Activated CD4-positive, alpha-beta T cell treated with anti-CD3 and anti-CD28 coated beads, Interleukin-2, amount 10 ng/mL, durations not matched to agents 24 days and 14 days (primary cell): ENCODE measurements around the gene TRIM66. TPM values are rescaled to one million over a fixed set of nuclear protein-coding genes. Genes with fewer than 3 reads are reported as not detected.
"Not testable (repeated sequence)": the region's sequence is repeated elsewhere in the genome, so short reads cannot be mapped to it uniquely, and the experiment has no call there.

Source experiments
- DNase-seq: peaks from one replicate; pipeline ENCODE4 v3.0.0; 2022
- H3K27ac Mint-ChIP-seq: one replicate; pipeline ENCODE4 v1.8.0; 2022; ENCODE audit warnings: mild to moderate bottlenecking, mixed read lengths
- H3K27me3 Mint-ChIP-seq: one replicate; pipeline ENCODE4 v1.8.0; 2022; ENCODE audit warnings: mixed read lengths
- H3K36me3 Mint-ChIP-seq: one replicate; pipeline ENCODE4 v1.8.0; 2022; ENCODE audit warnings: low read depth, mild to moderate bottlenecking, mixed read lengths
- H3K4me1 Mint-ChIP-seq: one replicate; pipeline ENCODE4 v1.8.0; 2021; ENCODE audit warnings: mixed read lengths
- H3K4me3 Mint-ChIP-seq: one replicate; pipeline ENCODE4 v1.8.0; 2022; ENCODE audit warnings: mild to moderate bottlenecking, moderate library complexity, mixed read lengths
- H3K9me3 Mint-ChIP-seq: one replicate; pipeline ENCODE4 v1.8.0; 2021; ENCODE audit warnings: mixed read lengths
- intact Hi-C: fragments of 100-400 bp; cut with micrococcal nuclease; formaldehyde crosslinking; loops from one replicate; pipeline ENCODE4 v1.15.1; 2023
- total RNA-seq: library from RNA; stranded (reverse); gene quantifications from 2 replicates; pipeline ENCODE4 v1.2.3, GENCODE V29; 2022

Gene TRIM66
- total RNA-seq, 1 donor from 2014 or later = 11.9 TPM

DNA sequence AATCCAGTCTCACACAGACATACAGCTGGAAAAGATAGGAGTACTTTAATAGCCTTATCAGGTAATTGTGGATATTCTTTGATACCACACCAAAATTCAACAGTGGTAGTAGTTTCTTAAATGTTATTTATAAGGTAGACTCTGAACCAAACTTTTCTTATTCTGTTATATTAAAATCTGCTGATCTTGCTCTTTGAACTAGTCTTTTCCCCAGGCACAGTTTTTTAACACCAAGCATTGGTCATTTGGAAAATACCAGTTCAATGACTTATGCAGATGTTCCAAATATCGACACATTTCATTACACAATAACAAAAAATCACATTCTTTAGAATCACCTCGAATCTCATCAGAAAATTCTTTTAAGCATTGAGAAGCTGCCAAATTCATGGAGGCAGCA is 7.6 kb downstream of the TRIM66 start:
- Mint-ChIP-seq H3K9me3 (no peaks in the 10 kb centered on the region), H3K36me3 (peaks cover 22% of the 10 kb centered on the region), H3K4me1 (peaks cover 12% of the 10 kb centered on the region), H3K27ac (no peak overlapping the region), H3K4me3 (no peak overlapping the region), H3K27me3 (no peaks in the 10 kb centered on the region)
- intact Hi-C loops = no loop called here
- DNase-seq = no peak

DNA sequence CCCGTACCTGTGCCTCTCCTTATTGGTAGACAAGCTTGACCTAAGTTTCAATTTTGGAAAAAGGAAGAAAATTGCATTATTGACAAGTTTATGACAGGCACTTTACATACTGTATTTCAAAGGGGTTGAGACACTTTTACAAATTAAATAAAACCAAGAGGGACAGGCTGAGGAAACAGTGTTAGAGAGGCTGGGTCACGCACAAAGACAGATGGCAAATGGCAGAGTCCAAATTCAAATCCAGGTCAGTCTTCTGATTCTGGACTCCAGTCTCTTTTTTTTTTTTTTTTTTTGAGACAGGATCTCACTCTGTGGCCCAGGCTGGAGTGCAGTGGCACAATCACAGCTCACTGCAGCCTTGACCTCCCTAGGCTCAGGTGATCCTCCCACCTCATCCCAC is 10.1 kb downstream of the TRIM66 start:
- intact Hi-C loops = no loop called here
- Mint-ChIP-seq H3K9me3 (no peaks in the 10 kb centered on the region), H3K36me3 (peaks cover 19% of the 10 kb centered on the region), H3K27ac (no peak overlapping the region), H3K4me1 (peaks cover 12% of the 10 kb centered on the region), H3K4me3 (no peak overlapping the region), H3K27me3 (no peaks in the 10 kb centered on the region)
- no peak for DNase-seq

DNA sequence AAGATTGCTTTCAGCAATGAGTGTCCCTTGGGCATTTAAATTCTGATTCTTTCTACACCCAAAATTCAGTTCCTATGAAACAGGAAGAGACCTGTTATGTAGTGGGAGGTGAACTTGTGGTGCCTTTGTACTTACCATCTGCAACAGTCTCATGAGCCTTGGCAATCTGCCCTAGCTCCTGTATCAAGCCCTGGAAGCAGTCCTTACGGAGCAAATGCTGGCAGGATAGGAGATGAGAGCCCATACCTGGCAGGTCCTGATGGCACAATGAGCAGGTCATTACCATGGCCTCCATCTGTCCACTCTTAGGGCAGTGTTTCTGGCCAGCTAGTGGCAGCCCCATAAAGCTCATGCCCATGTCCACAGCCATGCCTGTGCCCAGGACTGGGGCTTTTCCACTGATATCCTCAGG is 10.8 kb downstream of the TRIM66 start:
- no peak for DNase-seq
- Mint-ChIP-seq H3K9me3 (no peaks in the 10 kb centered on the region), H3K36me3 (peaks cover 23% of the 10 kb centered on the region), H3K4me3 (no peak overlapping the region), H3K27me3 (no peaks in the 10 kb centered on the region), H3K4me1 (peaks cover 12% of the 10 kb centered on the region), H3K27ac (peak overlapping the region; percentile 48)
- intact Hi-C loops = no loop called here

DNA sequence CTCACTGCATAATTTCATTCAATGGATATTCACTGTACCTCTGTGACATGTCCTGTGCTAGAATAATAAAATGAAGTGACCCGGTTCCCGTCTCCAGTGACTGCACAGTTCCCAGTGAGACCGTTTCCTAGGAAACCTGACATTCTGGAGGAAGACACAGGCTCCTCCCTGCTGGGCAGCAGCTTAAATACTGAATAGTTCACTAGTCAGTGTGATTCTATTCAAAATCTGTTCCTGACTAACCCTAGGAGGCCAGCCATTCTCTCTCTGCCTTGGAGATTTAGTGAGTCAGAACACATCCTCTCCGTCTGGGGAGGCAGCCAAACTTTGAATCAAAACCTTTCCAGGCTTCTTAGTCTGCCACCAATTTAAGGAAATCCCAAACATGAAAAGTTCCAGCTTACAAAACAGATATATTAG is 11.3 kb downstream of the TRIM66 start:
- Mint-ChIP-seq H3K27me3 (no peaks in the 10 kb centered on the region), H3K27ac (peak overlapping the region; percentile 48), H3K4me1 (peaks cover 12% of the 10 kb centered on the region), H3K4me3 (no peak overlapping the region), H3K36me3 (peaks cover 26% of the 10 kb centered on the region), H3K9me3 (no peaks in the 10 kb centered on the region)
- DNase-seq = no peak
- intact Hi-C loops = no loop called here

DNA sequence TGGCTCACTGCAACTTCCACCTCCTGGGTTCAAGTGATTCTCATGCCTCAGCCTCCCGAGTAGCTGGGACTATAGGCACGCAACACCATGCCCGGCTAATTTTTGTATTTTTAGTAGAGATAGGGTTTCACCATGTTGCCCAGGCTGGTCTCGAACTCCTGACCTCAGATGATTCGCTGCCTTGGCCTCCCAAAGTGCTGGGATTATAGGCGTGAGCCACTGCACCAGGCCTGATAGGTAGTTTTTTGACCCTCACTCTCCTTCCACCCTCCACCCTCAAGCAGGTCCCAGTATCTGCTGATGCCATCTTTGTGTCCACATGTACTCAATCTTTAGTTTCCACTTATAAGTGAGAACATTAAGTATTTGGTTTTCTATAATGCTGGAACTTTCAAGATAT is 12.4 kb downstream of the TRIM66 start:
- H3K27me3 Mint-ChIP-seq, intact Hi-C loops: not testable (repeated sequence)
- peaks cover 12% of the 10 kb centered on the region for H3K4me1 Mint-ChIP-seq

DNA sequence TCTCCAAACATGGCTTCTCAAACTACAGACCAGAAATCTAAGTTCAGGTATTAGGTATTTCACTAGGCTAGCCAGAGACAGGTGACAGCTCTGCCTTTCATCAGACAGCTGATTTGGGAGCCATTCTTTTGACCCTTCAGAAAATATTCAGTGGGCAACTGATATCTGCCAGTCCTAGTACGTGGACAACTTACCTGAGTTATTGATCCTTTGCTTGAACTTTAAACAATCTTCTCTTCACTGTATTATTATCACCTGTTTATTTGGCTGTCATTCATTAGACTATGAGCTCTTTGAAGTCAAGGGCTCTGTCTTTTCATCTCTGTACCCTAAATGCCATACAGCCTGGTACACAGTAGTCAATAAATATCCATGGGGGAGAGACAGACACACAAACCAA is 17.2 kb downstream of the TRIM66 start:
- no peak for DNase-seq
- H3K4me1 Mint-ChIP-seq = no peaks in the 10 kb centered on the region
- H3K4me3 Mint-ChIP-seq = no peak overlapping the region
- H3K9me3 Mint-ChIP-seq = no peaks in the 10 kb centered on the region
- no peak overlapping the region for H3K27ac Mint-ChIP-seq
- intact Hi-C loops = no loop called here
- H3K36me3 Mint-ChIP-seq = peaks cover 7% of the 10 kb centered on the region
- no peaks in the 10 kb centered on the region for H3K27me3 Mint-ChIP-seq

More for the DNA sequence above, 12.4 kb downstream of the TRIM66 start:
- not testable (repeated sequence) for DNase-seq, H3K27ac Mint-ChIP-seq, H3K9me3 Mint-ChIP-seq, H3K4me3 Mint-ChIP-seq
- peaks cover 26% of the 10 kb centered on the region for H3K36me3 Mint-ChIP-seq

DNA sequence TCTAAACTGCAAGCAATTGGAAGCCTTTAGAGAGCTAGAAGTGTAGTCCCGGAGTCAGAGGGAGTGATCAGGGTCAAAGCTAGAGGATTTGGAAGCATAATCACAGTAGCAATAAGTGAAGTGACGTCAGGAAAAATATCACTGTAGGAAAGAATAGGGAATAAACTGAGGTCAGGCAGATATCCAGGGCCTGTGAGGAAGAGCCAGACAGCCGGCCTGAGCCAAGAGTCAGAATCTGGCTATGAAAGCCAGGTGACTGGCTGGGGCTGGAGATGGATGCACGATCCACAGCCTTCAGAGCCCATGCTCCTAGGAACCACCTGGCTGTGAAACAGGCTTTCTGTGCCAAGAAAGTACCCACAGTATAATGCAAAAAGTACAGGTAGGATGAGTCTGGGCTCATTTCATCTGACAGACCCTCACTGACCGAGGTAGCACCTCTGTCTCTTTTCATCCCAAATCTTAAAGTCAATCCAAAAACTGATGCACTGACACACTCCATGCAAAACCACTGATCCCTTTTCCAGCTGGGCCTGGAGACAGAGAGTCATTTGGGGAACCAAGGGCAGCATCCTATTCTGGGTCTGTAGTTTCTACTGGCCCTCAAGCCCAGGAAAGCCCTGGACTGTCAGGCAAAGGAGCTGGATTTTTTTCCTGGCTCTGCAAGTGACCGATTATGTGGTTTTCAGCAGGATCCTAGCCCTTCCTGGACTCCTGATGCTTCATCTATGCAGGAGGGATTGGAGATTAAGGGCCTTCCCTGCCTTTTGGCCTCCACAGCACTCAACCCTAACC is 21.3 kb downstream of the TRIM66 start:
- Mint-ChIP-seq H3K27me3 (no peaks in the 10 kb centered on the region), H3K4me3 (no peak overlapping the region), H3K36me3 (peaks cover 2% of the 10 kb centered on the region), H3K4me1 (no peaks in the 10 kb centered on the region), H3K9me3 (no peaks in the 10 kb centered on the region), H3K27ac (no peak overlapping the region)
- intact Hi-C loops = no loop called here
- no peak for DNase-seq

DNA sequence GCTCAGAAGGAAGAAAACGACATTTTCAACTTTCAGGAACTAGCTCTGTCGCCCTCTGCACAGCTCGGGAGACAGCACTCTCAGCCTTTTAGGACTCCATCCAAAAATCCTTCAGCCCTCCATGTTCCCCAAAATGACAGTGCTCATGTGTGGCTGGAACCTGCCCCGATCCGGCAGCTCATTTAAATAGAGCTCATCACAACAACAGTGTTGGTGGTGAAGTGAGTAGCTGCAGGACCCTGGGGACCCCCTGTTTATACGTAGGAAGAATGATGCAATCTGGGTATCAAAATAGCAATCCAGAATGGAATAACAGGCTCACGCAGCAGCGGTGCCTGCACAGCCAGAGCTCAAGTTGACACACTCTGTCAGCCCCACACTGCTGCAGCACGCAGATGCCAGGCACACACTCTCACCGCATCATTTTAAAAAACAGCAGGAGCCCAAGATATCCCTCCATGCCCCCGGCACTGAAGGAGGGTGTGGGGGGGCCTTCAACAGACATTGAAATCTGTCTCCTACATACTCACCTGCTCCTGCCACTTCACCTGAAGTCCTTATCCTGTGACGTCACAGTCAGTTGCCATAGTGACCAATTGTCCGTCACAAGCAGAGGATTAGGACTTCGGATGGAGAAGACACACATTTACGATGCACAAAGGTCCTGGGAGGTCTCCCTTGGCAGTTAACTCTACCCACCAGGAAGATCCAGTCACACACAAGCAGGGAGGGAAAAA is 24.0 kb downstream of the TRIM66 start:
- intact Hi-C loops = no loop called here
- H3K27me3 Mint-ChIP-seq = no peaks in the 10 kb centered on the region
- H3K4me1 Mint-ChIP-seq = peaks cover 10% of the 10 kb centered on the region
- H3K27ac Mint-ChIP-seq = no peak overlapping the region
- no peak overlapping the region for H3K4me3 Mint-ChIP-seq
- no peak for DNase-seq
- H3K9me3 Mint-ChIP-seq = no peaks in the 10 kb centered on the region
- peaks cover 2% of the 10 kb centered on the region for H3K36me3 Mint-ChIP-seq

DNA sequence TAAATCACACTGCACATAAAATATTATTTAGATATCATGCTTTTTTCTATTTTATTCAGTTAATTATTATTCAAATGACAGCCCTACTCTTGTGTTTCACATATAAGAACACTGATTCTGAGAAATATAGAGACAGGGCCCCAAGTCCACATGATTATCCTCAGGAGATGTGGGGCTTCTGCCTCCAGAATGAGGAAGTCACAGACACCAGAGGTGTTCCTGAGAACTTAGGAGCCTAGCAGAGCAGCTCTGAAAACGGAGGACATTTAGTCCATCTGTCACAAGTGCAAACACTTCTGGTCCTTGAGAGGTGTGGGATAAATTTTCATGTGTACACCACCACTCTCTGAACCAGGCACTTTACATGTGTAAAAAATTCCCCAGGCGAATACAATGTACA is 26.2 kb downstream of the TRIM66 start:
- H3K36me3 Mint-ChIP-seq = peaks cover 7% of the 10 kb centered on the region
- intact Hi-C loops = no loop called here
- H3K9me3 Mint-ChIP-seq = no peaks in the 10 kb centered on the region
- H3K4me1 Mint-ChIP-seq = peaks cover 10% of the 10 kb centered on the region
- no peak overlapping the region for H3K27ac Mint-ChIP-seq
- no peak for DNase-seq
- H3K4me3 Mint-ChIP-seq = no peak overlapping the region
- no peaks in the 10 kb centered on the region for H3K27me3 Mint-ChIP-seq

DNA sequence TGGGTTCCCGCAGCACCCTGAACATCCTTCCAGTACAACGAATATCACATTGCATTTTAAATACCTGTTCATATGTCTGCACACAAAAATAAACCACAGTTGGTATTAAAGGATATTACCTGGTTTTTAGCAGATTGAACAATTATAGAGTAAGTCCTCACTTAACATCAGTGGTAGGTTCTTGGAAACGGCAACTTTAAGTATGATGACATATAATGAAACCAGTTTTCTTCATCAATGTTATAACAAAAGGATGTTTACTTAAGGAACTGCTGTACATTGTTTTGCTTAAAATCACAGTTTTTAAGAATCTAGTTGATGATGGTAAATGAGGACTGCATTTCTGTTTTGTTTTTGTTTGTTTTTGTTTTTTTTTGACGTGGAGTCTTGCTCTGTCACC is 28.0 kb downstream of the TRIM66 start:
- intact Hi-C loops = no loop called here
- Mint-ChIP-seq H3K27ac (peak overlapping the region; percentile 21), H3K36me3 (peaks cover 7% of the 10 kb centered on the region), H3K4me3 (no peak overlapping the region), H3K9me3 (no peaks in the 10 kb centered on the region), H3K4me1 (peaks cover 10% of the 10 kb centered on the region), H3K27me3 (no peaks in the 10 kb centered on the region)
- DNase-seq = no peak

DNA sequence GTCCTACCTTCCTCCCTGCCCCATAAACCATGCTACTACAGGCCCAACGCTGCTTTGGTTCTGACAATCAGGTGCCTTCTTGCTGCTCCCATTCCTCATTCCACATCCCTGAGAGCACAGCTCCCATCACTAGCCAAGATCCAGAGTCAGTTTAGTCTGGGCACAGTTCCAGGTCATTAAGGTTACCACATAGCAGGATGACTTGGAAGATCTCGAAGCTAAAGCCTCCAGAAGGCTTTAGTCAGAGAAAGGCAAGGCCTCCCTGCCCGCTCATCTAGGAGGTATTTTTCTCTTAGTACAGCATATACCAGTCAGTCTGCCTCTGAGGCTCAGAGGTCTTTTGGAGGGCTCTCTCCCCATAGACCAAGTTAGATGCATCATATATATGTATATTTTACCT is 30.3 kb downstream of the TRIM66 start:
- peaks cover 14% of the 10 kb centered on the region for H3K36me3 Mint-ChIP-seq
- H3K4me3 Mint-ChIP-seq = no peak overlapping the region
- H3K27me3 Mint-ChIP-seq = no peaks in the 10 kb centered on the region
- intact Hi-C loops = no loop called here
- DNase-seq = no peak
- no peaks in the 10 kb centered on the region for H3K9me3 Mint-ChIP-seq
- no peak overlapping the region for H3K27ac Mint-ChIP-seq
- peaks cover 14% of the 10 kb centered on the region for H3K4me1 Mint-ChIP-seq

DNA sequence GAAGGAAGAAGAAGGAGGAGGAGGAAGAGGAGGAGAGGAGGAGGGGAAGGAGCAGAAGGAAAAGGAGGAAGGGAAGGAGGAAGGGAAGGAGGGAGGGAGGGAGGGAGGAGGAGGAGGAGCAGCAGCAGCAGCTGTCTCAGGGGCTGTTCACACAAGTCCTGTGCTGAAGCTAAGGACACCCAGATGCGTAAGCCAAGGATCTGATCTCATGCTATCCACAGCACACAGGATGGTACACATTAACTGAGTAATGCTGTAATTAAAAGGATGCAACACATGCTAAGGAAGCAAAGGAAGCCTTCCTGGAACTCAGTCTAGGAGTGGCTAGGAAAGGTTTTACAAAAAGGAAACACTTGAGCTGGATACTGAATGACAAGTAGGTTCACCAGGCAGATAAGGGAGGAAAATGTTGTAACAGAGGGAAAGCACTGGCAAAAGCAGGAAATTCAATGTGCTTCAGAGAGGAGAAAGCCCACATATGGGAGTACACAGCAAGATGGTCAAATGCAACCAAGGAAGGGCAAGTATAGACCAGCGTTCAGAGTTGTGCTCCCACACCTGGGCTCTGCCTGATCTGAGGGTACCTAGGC is 32.0 kb downstream of the TRIM66 start:
- Mint-ChIP-seq H3K4me3 (no peak overlapping the region), H3K9me3 (no peaks in the 10 kb centered on the region), H3K27ac (no peak overlapping the region), H3K4me1 (peaks cover 14% of the 10 kb centered on the region), H3K36me3 (peaks cover 18% of the 10 kb centered on the region), H3K27me3 (no peaks in the 10 kb centered on the region)
- no peak for DNase-seq
- intact Hi-C loops = no loop called here

DNA sequence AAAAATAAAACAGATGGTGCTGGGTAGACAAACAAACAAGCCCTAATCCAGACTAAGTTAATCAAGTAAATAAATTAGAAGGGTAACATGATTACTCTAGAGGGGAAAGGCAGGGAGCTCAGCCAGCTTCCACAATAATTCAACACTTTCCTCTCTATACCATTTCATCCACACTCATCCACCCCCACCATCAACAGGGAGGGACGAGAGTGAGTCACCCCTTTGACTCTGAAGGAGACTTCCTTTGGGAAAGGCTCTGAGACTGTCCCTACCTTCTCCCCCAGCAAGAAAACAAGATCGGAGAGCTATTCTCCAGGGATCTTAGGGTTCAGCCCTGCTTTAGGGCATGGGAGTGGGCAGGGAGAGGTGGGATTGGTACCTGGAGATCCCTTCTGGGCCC is 33.1 kb downstream of the TRIM66 start:
- Mint-ChIP-seq H3K4me1 (peaks cover 11% of the 10 kb centered on the region), H3K27me3 (no peaks in the 10 kb centered on the region), H3K36me3 (peaks cover 18% of the 10 kb centered on the region), H3K4me3 (no peak overlapping the region), H3K9me3 (no peaks in the 10 kb centered on the region), H3K27ac (no peak overlapping the region)
- DNase-seq = no peak
- intact Hi-C loops = no loop called here

DNA sequence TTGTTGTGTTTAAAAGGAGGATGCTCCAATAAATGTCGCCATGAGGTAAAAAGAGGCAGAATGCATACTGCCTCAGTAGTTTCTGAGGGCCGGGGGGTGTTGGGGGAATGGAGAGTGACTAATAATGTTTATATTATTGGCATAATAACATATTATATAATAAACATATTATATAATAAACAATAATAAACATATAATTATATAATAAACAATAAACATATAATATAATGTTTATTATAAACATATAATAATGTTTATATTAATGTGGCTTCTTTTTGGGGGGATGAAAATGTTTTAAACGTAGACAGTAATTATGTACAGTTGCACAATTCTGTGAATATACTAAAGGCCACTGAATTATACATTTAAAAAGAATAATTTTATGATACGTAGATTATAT is 35.6 kb downstream of the TRIM66 start:
- DNase-seq = no peak
- no peaks in the 10 kb centered on the region for H3K9me3 Mint-ChIP-seq
- peaks cover 20% of the 10 kb centered on the region for H3K36me3 Mint-ChIP-seq
- no peak overlapping the region for H3K4me3 Mint-ChIP-seq
- no peak overlapping the region for H3K27ac Mint-ChIP-seq
- intact Hi-C loops = no loop called here
- H3K4me1 Mint-ChIP-seq = peaks cover 5% of the 10 kb centered on the region
- H3K27me3 Mint-ChIP-seq = no peaks in the 10 kb centered on the region
